Gastrocnemius medialis (tissue), 4 donors: ENCODE measurements around the gene ANKRD27. TPM values are rescaled to one million over a fixed set of nuclear protein-coding genes. Genes with fewer than 3 reads are reported as not detected.
A peak's percentile ranks its signal among the peaks of the same experiment; 100 is the strongest.
"Not testable (repeated sequence)": the region's sequence is repeated elsewhere in the genome, so short reads cannot be mapped to it uniquely, and the experiment has no call there.

Experiments used
- ATAC-seq, 2 donors: fragments of 150-250 bp; one replicate each; pipeline ENCODE4 v1.9.1; 2016
- DNase-seq, 2 donors: peaks; one replicate each; pipeline ENCODE4 v3.0.0-alpha.2; 2019
- H3K27ac ChIP-seq, 4 donors: fragments of 200-600 bp; sonication (generic); 1 replicate in 1 of 4; 2 replicates in 3 of 4; pipeline ENCODE4 v1.5.1; 2016 to 2018; ENCODE audit warnings: mild to moderate bottlenecking in 2 of 4, moderate library complexity in 1 of 4
- H3K27me3 ChIP-seq, 3 donors: fragments of 200-600 bp; sonication (generic) in 2 of 3; 1 replicate in 1 of 3; 2 replicates in 2 of 3; pipeline versions ENCODE4 v1.5.1 to v1.6.0; 2016 to 2019; ENCODE audit warnings: mild to moderate bottlenecking in 1 of 3, moderate library complexity in 1 of 3
- H3K36me3 ChIP-seq, 2 donors: fragments of 200-600 bp; sonication (generic) in 1 of 2; one replicate each; pipeline ENCODE4 v1.5.1; 2017 to 2018
- H3K4me1 ChIP-seq, 2 donors: fragments of 200-600 bp; sonication (generic) in 1 of 2; one replicate each; pipeline ENCODE4 v1.5.1; 2016 to 2017; ENCODE audit warnings: mild to moderate bottlenecking in 2 of 2
- H3K4me3 ChIP-seq, 4 donors: fragments of 200-600 bp; sonication (generic) in 3 of 4; 1 replicate in 1 of 4; 2 replicates in 3 of 4; pipeline ENCODE4 v1.5.1; 2016 to 2019; ENCODE audit warnings: mild to moderate bottlenecking in 2 of 4
- H3K9me3 ChIP-seq, 3 donors: fragments of 200-600 bp; sonication (generic) in 2 of 3; 1 replicate in 1 of 3; 2 replicates in 2 of 3; pipeline ENCODE4 v1.5.1; 2016 to 2019
- POLR2A ChIP-seq, 2 donors: fragments of 450-650 bp; IDR thresholded peaks; one replicate each; pipeline ENCODE4 v1.6.1; 2017; ENCODE audit warnings: antibody characterized with exemption in 2 of 2, mild to moderate bottlenecking in 2 of 2, moderate library complexity in 2 of 2
- in situ Hi-C, 4 donors: fragments of 200-750 bp; cut with MboI; loops; one replicate each; pipeline versions ENCODE4 v1.15.0 to v1.8.0; 2017; ENCODE audit warnings: low sequenced_read_pairs in 4 of 4
- intact Hi-C: fragments of 100-400 bp; cut with DNase I; formaldehyde crosslinking; loops from one replicate; pipeline ENCODE4 v1.15.1; 2023; ENCODE audit warnings: low total_unique reads
- total RNA-seq, 4 donors: library from RNA; depleted of rRNA; stranded (reverse); fragments of >200 nt; gene quantifications; one replicate each; pipeline versions ENCODE4 v1.1.0 to v1.2.3, GENCODE V29; 2016
- TF ChIP-seq, protein P1 (sequence below), 5 experiments: fragments of 450-650 bp in 3 of 5; fragments of 200-600 bp in 2 of 5; sonication (generic) in 2 of 5; IDR thresholded peaks in 4 of 5; conservative IDR thresholded peaks in 1 of 5; 1 replicate in 4 of 5; 2 replicates in 1 of 5; pipeline ENCODE4 v1.5.1; 2016 to 2019; ENCODE audit warnings: antibody characterized with exemption in 5 of 5, mild to moderate bottlenecking in 3 of 5, moderate library complexity in 3 of 5

The ANKRD27 gene
- total RNA-seq, 4 donors from 2014 or later: 36.4 to 78.3 (median 53.5) TPM

DNA sequence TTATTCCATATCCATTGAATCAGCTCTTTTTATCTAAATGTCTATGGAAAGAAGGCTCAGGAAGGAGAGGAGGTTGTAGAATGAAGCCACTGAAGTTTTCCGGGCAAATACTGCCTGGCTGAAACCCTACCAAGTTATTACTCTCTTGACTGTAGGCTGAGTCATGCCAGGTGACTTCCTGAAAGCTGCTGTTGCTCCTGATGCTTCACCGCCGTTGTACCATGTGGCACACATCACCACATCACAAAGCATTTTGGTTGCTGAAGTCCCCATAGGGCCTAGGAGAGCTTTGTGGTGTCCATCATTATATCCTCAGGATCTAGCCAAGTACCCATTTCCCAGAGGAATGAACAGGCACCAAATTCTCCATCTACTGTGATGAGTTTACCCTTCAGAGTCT is 33.5 kb upstream of the ANKRD27 start:
- Histone ChIP-seq H3K4me3 (no peak overlapping the region), H3K27ac (no peak overlapping the region), H3K36me3 (peaks cover 0 to 41% of the 10 kb centered on the region in 2 donors), H3K27me3 (no peaks in the 10 kb centered on the region), H3K4me1 (no peaks in the 10 kb centered on the region), H3K9me3 (peaks cover 0 to 6% (median 0%) of the 10 kb centered on the region in 3 donors)
- ATAC-seq: no peak
- in situ Hi-C loops (no loop called here), intact Hi-C loops (no loop called here)
- no peak for TF ChIP-seq POLR2A (IDR thresholded peaks at IDR 0.05)
- TF ChIP-seq, protein P1, sequence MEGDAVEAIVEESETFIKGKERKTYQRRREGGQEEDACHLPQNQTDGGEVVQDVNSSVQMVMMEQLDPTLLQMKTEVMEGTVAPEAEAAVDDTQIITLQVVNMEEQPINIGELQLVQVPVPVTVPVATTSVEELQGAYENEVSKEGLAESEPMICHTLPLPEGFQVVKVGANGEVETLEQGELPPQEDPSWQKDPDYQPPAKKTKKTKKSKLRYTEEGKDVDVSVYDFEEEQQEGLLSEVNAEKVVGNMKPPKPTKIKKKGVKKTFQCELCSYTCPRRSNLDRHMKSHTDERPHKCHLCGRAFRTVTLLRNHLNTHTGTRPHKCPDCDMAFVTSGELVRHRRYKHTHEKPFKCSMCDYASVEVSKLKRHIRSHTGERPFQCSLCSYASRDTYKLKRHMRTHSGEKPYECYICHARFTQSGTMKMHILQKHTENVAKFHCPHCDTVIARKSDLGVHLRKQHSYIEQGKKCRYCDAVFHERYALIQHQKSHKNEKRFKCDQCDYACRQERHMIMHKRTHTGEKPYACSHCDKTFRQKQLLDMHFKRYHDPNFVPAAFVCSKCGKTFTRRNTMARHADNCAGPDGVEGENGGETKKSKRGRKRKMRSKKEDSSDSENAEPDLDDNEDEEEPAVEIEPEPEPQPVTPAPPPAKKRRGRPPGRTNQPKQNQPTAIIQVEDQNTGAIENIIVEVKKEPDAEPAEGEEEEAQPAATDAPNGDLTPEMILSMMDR (IDR thresholded peaks at IDR 0.05 in 4 of 5, conservative IDR thresholded peaks at IDR 0.05 in 1 of 5): no peak
- no peak for DNase-seq

DNA sequence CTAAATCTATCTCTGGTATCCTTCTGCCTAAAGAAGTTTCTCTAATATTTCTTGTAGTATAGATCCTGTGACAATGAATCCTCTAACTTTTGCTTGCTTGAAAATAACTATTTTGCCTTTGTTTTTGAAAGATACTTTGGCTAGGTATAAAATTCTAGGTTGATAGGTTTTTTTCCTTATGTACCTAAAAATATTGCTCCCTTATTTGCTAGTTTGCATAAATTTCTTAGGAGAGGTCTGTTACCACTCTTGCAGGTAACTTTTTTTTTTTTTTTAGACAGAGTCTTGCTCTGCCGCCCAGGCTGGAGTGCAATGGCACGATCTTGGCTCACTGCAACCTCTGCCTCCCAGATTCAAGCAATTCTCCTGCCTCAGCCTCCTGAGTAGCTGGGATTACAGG is 29.0 kb upstream of the ANKRD27 start:
- not testable (repeated sequence) for DNase-seq

DNA sequence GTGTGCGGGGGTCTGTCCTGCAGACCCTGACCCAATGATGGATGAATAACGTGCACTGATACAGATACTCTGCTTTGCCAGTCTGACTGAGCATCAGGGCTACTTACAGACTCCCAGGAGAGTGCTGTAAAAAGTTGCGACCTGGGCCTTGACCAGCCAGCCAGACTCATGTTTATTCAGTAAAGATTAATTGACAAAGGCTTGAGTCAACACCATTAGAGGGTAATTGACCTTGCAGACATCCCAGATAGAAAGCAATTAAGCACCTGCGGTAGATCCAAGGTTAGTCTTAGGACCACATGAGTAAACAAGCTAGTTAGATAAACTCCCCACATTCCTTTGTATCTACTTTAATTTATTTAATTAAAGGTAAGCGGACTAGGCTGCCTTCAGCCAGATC is 27.0 kb upstream of the ANKRD27 start:
- peaks cover 0 to 32% of the 10 kb centered on the region in 2 donors for H3K36me3 ChIP-seq
- no peaks in the 10 kb centered on the region for H3K4me1 ChIP-seq
- intact Hi-C loops (no loop called here), in situ Hi-C loops (no loop called here)
- TF ChIP-seq, protein P1 (IDR thresholded peaks at IDR 0.05 in 4 of 5, conservative IDR thresholded peaks at IDR 0.05 in 1 of 5): no peak
- TF ChIP-seq POLR2A (IDR thresholded peaks at IDR 0.05): no peak
- no peaks in the 10 kb centered on the region for H3K27me3 ChIP-seq
- no peak overlapping the region for H3K27ac ChIP-seq
- DNase-seq: no peak
- H3K9me3 ChIP-seq: peaks cover 0 to 6% (median 0%) of the 10 kb centered on the region in 3 donors
- no peak for ATAC-seq
- no peak overlapping the region for H3K4me3 ChIP-seq

More for the DNA sequence above, 29.0 kb upstream of the ANKRD27 start:
- H3K4me3 ChIP-seq, in situ Hi-C loops, ATAC-seq, H3K9me3 ChIP-seq, H3K27ac ChIP-seq, H3K27me3 ChIP-seq, H3K4me1 ChIP-seq, intact Hi-C loops: not testable (repeated sequence)
- peaks cover 0 to 25% of the 10 kb centered on the region in 2 donors for H3K36me3 ChIP-seq

DNA sequence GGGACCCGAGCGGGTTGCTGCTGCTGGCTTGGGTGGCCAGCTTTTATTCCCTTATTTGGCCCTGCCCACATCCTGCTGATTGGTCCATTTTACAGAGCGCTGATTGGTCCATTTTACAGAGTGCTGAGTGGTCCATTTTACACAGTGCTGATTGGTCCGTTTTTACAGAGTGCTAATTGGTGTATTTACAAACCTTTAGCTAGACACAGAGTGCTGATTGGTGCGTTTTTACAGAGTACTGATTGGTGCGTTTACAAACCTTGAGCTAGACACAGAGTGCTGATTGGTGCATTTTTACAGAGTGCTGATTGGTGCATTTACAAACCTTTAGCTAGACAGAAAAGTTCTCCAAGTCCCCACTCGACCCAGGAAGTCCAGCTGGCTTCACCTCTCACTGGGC is 25.1 kb upstream of the ANKRD27 start:
- peaks cover 0 to 32% of the 10 kb centered on the region in 2 donors for H3K36me3 ChIP-seq
- H3K4me1 ChIP-seq: peaks cover 5 to 13% of the 10 kb centered on the region in 2 donors
- ATAC-seq, DNase-seq, intact Hi-C loops, H3K27me3 ChIP-seq, in situ Hi-C loops, H3K9me3 ChIP-seq, H3K27ac ChIP-seq, H3K4me3 ChIP-seq: not testable (repeated sequence)

DNA sequence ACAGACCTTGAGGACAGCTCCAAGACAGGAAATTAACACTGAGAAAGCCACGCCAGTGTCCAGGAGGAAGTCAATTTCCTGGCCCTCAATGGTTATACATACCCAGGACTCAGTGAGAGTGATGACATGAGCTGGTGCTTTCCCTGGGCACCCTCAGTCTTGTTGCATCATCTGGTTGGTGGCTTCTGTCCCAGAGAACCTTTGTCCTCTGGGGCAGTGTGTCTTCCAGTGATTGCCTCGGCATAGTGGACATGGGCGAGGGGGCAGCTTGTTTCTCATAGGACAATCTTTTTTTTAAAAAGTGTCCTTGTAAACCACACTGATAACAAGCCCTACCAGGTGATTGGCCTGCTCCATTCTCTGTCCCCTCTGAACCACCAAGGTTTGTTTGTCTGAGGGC is 21.8 kb upstream of the ANKRD27 start:
- Histone ChIP-seq H3K4me1 (peaks cover 30 to 39% of the 10 kb centered on the region in 2 donors), H3K36me3 (peaks cover 0 to 21% of the 10 kb centered on the region in 2 donors), H3K27ac (peak overlapping the region; percentile 60 to 71 (median 66))
- H3K9me3 ChIP-seq, H3K4me3 ChIP-seq, intact Hi-C loops, H3K27me3 ChIP-seq: not testable (repeated sequence)
- ATAC-seq: peak in 1 of 2 donors; percentile 54
- DNase-seq: peak in 1 of 2 donors; percentile 74
- in situ Hi-C loops: loop anchor here in 1 of 4 donors (10.0 to 25.0 kb wide), 2 partner anchors 112 to 334 kb away; partner anchors contain the start of gene PDCD5

DNA sequence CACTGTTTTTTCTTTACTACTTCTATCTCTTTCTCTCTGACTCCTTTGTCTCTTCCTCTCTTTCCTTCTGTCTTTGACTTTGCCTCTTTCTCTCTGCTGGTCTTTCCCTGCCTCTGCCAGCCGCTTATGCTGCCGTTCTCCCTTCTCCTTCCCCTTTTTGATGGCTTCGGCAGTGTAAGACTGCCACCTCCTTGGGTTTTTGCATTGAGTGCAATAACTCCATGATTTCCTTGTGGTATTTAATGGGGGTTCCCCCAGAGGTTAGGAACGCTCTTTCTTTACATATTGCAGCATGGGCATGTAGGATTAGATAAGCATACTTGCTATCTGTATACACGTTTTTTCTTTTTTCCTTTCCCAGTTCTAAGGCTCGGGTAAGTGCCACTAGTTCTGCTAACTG is 20.5 kb upstream of the ANKRD27 start:
- H3K4me1 ChIP-seq: peaks cover 40 to 45% of the 10 kb centered on the region in 2 donors
- ATAC-seq, DNase-seq, intact Hi-C loops, H3K27me3 ChIP-seq, H3K4me3 ChIP-seq, H3K9me3 ChIP-seq: not testable (repeated sequence)
- peak overlapping the region; percentile 51 to 71 (median 62) for H3K27ac ChIP-seq
- H3K36me3 ChIP-seq: peaks cover 0 to 21% of the 10 kb centered on the region in 2 donors
- in situ Hi-C loops: loop anchor here in 1 of 4 donors (10.0 to 25.0 kb wide), 2 partner anchors 111 to 333 kb away; partner anchors contain the start of gene PDCD5

DNA sequence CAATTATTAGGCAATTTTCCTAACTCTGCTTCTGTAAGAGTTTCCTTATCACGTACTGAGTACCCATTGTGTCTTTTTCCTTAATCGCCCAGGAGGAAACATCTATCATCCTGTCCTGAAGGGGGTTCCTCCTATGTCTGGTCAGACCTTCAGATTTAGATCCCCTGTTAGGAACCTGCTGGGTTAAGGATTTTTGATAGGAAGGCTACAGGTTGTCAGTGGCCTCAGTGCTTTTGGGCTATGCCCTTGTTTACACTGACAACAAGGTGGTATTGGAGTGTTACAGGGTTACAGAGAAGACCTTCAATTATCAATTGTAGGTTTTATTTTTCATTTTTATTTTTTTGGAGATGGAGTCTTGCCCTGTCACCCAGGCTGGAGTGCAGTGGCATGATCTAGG is 19.9 kb upstream of the ANKRD27 start:
- Histone ChIP-seq H3K36me3 (peaks cover 0 to 14% of the 10 kb centered on the region in 2 donors), H3K4me1 (peaks cover 46 to 48% of the 10 kb centered on the region in 2 donors), H3K27ac (peak overlapping the region in 2 of 4 donors; percentile 60 to 71)
- not testable (repeated sequence) for DNase-seq, H3K27me3 ChIP-seq, ATAC-seq, H3K9me3 ChIP-seq, H3K4me3 ChIP-seq
- intact Hi-C loops (loop anchor here (5.0 kb wide), 3 partner anchors 43 to 113 kb away; partner anchors contain the start of gene PDCD5), in situ Hi-C loops (loop anchor here in 1 of 4 donors (10.0 to 25.0 kb wide), 2 partner anchors 110 to 333 kb away; partner anchors contain the start of gene PDCD5)

DNA sequence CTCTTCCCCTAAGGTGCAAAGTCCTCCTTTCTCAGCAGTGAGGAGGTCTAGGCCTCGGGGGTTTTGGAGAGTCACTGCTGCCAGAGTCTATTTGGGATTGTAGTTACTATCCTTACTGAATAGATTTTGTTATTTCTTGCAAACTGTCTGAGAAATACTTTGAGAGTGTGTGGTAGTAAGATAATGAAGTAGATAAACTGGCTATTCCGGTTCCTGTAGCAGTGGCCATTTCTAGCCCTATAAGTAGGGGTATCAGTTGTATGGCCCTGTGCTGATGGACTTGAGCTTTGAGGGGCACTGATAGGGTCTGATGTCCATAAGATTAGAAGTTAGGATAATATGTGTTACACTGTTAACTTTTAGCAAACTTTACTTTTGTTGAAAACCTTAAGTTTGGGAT is 19.3 kb upstream of the ANKRD27 start:
- peaks cover 46 to 50% of the 10 kb centered on the region in 2 donors for H3K4me1 ChIP-seq
- H3K36me3 ChIP-seq, H3K9me3 ChIP-seq, DNase-seq, H3K27me3 ChIP-seq, ATAC-seq: not testable (repeated sequence)
- intact Hi-C loops (loop anchor here (5.0 kb wide), 3 partner anchors 42 to 112 kb away; partner anchors contain the start of gene PDCD5), in situ Hi-C loops (loop anchor here in 1 of 4 donors (10.0 to 25.0 kb wide), 2 partner anchors 110 to 332 kb away; partner anchors contain the start of gene PDCD5)
- H3K27ac ChIP-seq: peak overlapping the region; percentile 10 to 71 (median 30)
- peak overlapping the region in 1 of 4 donors; percentile 16 for H3K4me3 ChIP-seq

DNA sequence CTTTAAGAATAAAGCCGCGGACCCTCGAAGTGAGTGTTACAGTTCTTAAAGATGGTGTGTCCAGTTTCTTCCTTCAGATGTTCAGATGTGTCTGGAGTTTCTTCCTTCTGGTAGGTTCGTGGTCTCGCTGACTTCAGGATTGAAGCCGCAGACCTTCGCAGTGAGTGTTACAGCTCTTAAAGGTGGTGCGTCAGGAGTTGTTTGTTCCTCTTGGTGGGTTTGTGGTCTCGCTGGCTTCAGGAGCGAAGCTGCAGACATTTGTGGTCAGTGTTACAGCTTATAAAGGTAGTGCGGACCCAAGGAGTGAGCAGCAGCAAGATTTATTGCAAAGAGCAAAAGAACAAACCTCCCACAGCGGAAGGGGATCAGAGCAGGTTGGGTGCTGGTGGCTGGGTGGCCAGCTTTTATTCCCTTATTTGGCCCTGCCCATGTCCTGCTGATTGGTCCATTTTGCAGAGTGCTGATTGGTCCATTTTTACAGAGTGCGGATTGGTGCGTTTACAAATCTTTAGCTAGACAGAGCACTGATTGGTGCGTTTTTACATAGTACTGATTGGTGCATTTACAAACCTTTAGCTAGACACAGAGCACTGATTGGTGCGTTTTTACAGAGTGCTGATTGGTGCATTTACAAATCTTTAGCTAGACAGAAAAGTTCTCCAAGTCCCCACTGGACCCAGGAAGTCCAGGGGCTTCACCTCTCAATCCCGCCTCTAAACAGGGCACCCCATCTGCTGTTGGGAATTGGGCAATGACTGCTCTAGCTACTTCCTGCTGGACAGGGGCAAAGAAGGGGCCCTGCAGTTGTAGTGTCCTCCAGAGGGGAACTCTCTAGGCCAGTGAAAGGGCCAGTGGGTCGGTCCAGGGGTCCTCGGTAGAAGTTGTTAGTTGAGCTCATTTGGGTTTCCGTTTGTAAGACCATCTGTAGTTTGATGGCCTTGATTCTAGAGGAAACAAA is 18.4 kb upstream of the ANKRD27 start:
- H3K9me3 ChIP-seq, H3K36me3 ChIP-seq, H3K27me3 ChIP-seq, DNase-seq, ATAC-seq: not testable (repeated sequence)
- intact Hi-C loops: loop anchor here (5.0 kb wide), 3 partner anchors 41 to 111 kb away; partner anchors contain the start of gene PDCD5
- H3K4me1 ChIP-seq: peaks cover 46 to 50% of the 10 kb centered on the region in 2 donors
- peak overlapping the region; percentile 64 to 78 (median 66) for H3K4me3 ChIP-seq
- in situ Hi-C loops: loop anchor here in 1 of 4 donors (10.0 to 25.0 kb wide), 2 partner anchors 109 to 331 kb away; partner anchors contain the start of gene PDCD5
- H3K27ac ChIP-seq: peak overlapping the region; percentile 69 to 92 (median 83)
